ENCODE measurements around the gene PDE4D. TPM values are rescaled to one million over a fixed set of nuclear protein-coding genes. Genes with fewer than 3 reads are reported as not detected.

Gene PDE4D
- total RNA-seq, 1 donor from 2014 or later = 6.8 TPM

DNA sequence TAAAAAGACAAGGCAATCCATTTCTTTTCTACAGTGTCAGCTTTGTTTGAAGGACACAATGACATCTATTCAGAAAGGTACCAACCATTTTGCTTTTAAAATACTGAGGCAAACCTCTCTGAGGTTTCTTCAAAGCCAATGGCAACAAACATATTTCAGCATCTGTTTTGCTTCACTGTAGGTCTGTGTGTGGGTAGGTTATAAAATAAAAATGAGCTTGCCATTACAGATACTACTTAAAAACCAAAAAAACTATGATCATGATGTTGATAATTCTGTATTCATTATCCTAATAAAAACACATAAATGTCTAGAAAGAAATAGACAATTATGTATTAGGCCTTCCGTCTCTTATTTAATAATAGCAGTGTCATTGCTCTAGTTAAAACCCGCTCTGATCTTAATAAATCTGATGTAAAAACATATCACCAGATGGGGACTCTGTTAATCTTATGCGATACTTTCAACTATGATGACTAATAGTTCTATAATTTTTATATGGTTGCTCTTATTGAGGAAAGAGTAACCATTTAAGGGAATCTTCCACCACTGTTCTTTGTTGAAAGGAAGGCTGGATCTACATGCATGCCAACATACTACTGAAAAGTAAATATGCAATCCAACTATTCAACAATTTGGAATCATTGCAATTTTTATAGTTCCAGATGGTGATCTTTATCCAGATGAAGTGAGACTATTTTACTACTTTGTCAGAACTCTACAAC lies 647.2 kb downstream of the PDE4D start:
- Histone ChIP-seq H3K27me3 (ENCODE audit: control insufficient read depth, insufficient read depth, low read length) (no peaks in the 10 kb centered on the region), H3K36me3 (ENCODE audit: control insufficient read depth, insufficient read depth, low read length) (no peaks in the 10 kb centered on the region), H3K4me3 (ENCODE audit: low read depth, low read length) (no peak overlapping the region)
- no peak for FAIRE-seq
- DNase-seq (ENCODE audit: low read depth) = no peak
- TF ChIP-seq, protein P1, sequence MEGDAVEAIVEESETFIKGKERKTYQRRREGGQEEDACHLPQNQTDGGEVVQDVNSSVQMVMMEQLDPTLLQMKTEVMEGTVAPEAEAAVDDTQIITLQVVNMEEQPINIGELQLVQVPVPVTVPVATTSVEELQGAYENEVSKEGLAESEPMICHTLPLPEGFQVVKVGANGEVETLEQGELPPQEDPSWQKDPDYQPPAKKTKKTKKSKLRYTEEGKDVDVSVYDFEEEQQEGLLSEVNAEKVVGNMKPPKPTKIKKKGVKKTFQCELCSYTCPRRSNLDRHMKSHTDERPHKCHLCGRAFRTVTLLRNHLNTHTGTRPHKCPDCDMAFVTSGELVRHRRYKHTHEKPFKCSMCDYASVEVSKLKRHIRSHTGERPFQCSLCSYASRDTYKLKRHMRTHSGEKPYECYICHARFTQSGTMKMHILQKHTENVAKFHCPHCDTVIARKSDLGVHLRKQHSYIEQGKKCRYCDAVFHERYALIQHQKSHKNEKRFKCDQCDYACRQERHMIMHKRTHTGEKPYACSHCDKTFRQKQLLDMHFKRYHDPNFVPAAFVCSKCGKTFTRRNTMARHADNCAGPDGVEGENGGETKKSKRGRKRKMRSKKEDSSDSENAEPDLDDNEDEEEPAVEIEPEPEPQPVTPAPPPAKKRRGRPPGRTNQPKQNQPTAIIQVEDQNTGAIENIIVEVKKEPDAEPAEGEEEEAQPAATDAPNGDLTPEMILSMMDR (IDR thresholded peaks at IDR 0.05; ENCODE audit: insufficient read depth, low read length, severe bottlenecking) = no peak

DNA sequence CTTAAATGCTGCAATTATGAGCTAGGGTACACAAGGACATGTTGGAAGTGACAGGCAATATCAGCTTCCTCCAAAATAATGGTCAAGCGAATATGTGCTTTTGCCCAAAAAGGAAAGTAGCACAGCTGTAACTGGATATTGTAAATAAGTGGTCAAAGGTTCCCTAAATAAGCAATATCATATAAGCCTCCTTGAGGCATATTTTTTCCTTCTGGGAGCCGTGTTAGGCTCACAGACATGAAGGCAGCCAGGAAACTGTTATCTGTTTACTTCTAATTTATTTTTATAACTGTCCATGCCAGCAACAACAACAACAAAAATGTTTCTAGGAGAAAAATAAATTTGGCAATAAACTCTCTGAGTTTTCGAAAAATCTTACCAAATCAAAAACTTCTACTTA lies 648.3 kb downstream of the PDE4D start:
- TF ChIP-seq, protein P1 (IDR thresholded peaks at IDR 0.05; ENCODE audit: insufficient read depth, low read length, severe bottlenecking) = no peak
- no peaks in the 10 kb centered on the region for H3K36me3 ChIP-seq (ENCODE audit: control insufficient read depth, insufficient read depth, low read length)
- FAIRE-seq = no peak

DNA sequence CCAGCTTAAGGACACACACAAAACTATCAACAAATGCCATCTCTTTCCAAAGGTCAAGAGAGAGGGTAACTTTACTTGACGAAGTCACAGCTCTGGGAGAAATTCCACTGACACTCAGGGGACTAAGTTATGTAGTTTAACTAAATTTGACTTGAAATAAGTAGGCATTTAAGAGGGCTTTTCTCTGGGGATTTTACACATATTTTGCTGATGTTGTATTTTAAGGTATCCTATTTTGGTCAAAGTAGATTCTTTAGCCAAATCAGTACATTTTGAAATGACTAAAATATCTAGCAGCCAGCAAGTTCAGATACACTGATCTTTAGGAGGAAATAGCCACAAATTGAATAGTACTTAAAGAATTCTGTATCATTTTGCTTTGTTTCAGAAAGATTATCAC lies 652.0 kb downstream of the PDE4D start:
- DNase-seq (ENCODE audit: low read depth) (no peak), FAIRE-seq (no peak)
- Histone ChIP-seq H3K27me3 (ENCODE audit: control insufficient read depth, insufficient read depth, low read length) (no peaks in the 10 kb centered on the region), H3K4me3 (ENCODE audit: low read depth, low read length) (no peak overlapping the region), H3K36me3 (ENCODE audit: control insufficient read depth, insufficient read depth, low read length) (no peaks in the 10 kb centered on the region)
- TF ChIP-seq, protein P1 (IDR thresholded peaks at IDR 0.05; ENCODE audit: insufficient read depth, low read length, severe bottlenecking) = no peak

More for the DNA sequence above, 648.3 kb downstream of the PDE4D start:
- H3K27me3 ChIP-seq (ENCODE audit: control insufficient read depth, insufficient read depth, low read length) = no peaks in the 10 kb centered on the region
- no peak for DNase-seq (ENCODE audit: low read depth)
- H3K4me3 ChIP-seq (ENCODE audit: low read depth, low read length) = no peak overlapping the region

DNA sequence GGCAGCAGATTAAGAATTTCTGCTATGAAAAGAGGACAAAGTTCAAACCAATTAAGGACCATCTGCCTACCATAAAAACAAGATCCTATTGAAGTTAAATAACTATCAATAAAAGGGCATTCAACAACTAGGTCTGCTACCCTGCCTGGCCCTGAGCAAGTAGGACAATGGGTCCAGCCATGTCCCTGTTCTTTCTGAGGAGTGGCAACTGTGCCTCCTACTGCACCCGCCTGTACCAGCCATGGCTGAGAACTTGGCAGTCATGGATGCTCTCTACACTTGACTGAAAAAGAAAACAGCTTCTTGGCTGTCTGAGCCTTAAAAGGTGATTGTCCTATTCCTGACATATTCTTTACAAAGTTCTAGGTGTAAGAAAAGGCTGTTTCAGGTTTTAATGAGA lies 652.4 kb downstream of the PDE4D start:
- TF ChIP-seq, protein P1 (IDR thresholded peaks at IDR 0.05; ENCODE audit: insufficient read depth, low read length, severe bottlenecking) = no peak
- Histone ChIP-seq H3K36me3 (ENCODE audit: control insufficient read depth, insufficient read depth, low read length) (no peaks in the 10 kb centered on the region), H3K27me3 (ENCODE audit: control insufficient read depth, insufficient read depth, low read length) (no peaks in the 10 kb centered on the region), H3K4me3 (ENCODE audit: low read depth, low read length) (no peak overlapping the region)
- no peak for FAIRE-seq
- DNase-seq (ENCODE audit: low read depth) = no peak

DNA sequence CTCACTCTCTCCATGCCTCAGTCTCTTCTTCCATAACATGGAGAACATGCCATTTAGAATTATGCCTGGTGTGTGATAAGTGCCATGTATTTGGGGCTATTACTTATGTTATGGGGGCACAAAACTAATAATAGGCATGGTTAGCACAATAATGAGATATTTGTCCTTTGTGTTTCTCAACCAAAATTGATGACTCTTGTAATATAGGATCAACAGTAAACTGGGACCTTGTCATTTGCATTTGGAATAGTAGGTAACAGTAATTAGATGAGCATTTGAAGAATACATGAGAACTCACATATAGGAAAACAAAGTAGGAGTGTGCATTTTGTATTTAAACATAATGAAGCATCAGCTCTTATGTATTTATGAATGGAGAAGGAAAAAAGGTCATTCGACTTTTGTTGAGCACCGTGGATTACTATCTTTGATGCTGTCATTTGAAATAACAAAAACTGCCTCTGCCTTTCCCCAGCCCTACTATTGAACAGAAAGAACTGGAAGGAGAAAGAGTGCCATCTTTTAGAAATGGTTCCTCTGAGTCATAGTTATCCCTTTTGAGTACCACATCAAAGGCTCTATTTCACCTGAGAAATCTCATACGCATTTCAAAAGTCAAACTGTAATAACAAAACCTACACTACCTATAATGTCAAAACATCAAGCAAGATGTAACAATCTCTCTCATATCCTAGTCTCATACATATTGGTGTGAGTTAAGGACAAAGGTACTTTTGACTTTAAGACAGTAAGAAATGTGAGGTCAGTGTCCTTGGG lies 655.2 kb downstream of the PDE4D start:
- DNase-seq (ENCODE audit: low read depth) (no peak), FAIRE-seq (peak; percentile 28)
- Histone ChIP-seq H3K4me3 (ENCODE audit: low read depth, low read length) (no peak overlapping the region), H3K27me3 (ENCODE audit: control insufficient read depth, insufficient read depth, low read length) (no peaks in the 10 kb centered on the region), H3K36me3 (ENCODE audit: control insufficient read depth, insufficient read depth, low read length) (no peaks in the 10 kb centered on the region)
- TF ChIP-seq, protein P1 (IDR thresholded peaks at IDR 0.05; ENCODE audit: insufficient read depth, low read length, severe bottlenecking) = no peak

Measured in bronchial epithelial cell (primary cell).